ENCODE measurements around the gene TSPAN2. TPM values are rescaled to one million over a fixed set of nuclear protein-coding genes. Genes with fewer than 3 reads are reported as not detected.

Gene TSPAN2
- total RNA-seq, 1 experiment from 2014 or later = 1.0 TPM

DNA sequence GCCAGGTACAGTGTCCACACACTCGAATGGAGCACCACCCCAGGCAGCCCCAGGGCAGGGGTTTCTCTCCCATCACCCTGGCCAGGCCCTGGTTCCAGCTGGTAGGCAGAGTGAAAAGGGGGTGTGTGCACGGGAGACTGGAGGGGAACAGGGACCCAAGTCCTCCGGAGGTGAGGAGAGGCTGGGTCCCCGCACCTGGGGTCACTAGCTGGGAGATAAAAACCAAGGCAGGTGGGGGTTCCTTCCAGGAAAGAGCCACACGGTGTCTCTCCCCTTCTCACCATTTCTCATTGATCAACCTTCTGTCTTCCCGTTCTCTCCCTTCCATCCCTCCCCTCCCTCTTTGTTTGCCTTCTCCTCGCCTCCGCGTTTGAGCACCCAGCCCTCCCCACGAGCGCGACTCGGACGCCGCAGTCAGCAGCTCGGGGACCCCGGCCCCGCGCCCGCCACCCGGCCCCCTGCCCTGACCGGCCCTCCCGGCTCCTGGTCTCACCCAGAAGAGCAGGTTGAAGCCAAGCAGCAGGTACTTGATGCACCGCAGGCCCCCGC, 358 bp downstream of the TSPAN2 start:
- no peaks in the 10 kb centered on the region; the same call in 1 of the 2 replicates for H3K9me3 ChIP-seq
- H3K27me3 ChIP-seq = no peaks in the 10 kb centered on the region
- no peaks in the 10 kb centered on the region for H3K36me3 ChIP-seq
- H3K4me3 ChIP-seq = peak overlapping the region; percentile 47
- no peak for DNase-seq

DNA sequence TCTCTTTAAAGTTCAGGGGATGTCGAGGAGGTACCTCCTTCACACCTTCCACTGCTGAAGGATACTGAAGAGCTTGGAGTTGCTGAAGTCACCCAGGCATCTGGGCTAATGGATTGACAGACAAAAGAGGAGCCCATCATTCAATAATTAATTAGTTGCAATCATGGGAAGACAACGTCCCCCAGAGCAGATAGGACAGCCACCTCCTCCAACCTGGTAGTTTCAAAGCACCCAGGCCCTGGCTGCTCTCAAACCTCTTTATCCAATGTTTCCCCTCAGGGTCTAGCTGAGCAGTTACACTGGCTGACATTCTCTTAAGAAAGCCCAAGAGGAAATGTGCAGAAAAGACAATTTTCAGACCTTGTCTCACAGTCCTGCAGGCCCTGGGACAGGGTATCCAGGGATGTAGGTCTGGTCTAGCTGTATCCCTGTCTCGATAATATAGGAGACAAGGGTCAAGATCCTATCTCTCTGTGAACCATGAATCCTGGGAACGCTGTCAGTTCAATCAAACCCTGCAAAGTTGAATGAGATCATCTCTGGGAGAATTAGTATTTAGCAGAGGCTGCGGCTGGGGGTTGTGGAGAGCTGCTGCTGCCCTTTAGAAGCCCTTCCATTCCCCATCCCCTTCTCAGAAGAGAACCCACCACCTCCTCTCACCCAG, 1.1 kb downstream of the TSPAN2 start:
- Histone ChIP-seq H3K36me3 (no peaks in the 10 kb centered on the region), H3K27me3 (no peaks in the 10 kb centered on the region), H3K4me3 (no peak overlapping the region), H3K9me3 (no peaks in the 10 kb centered on the region; the same call in 1 of the 2 replicates)
- DNase-seq = no peak

DNA sequence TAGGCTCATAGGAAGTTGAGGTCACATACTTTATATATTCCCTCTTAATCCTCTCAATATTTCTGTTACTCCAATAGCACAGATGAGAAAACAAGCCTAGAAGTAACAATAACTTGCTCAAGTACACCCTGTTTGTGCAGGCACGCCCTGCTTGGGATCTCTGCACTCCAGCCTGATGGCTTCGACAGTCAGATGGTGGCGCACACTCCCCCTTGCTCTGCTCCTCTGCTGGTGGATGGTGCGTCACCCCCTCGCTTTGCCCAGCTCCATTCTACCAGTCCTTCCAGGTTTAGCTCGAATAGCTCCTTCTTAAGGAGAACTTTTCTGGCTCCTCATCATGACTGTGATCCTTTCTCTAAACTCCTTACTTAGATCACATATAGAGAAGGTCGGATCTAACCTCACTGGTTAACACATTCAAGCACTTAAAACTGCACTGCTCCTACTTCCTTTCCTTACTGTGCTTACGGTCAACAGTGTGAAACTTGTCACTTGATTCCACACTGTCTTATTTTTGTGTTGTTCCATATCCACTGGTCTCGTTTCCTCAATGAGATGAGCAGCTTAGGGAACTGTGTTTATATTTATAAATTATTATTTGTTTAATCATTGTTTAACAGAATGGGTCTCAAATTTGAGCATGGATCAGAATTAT, 3.0 kb downstream of the TSPAN2 start:
- Histone ChIP-seq H3K9me3 (no peaks in the 10 kb centered on the region; the same call in 1 of the 2 replicates), H3K36me3 (no peaks in the 10 kb centered on the region), H3K27me3 (no peaks in the 10 kb centered on the region; the same call in 1 of the 2 replicates), H3K4me3 (no peak overlapping the region)
- DNase-seq = no peak

DNA sequence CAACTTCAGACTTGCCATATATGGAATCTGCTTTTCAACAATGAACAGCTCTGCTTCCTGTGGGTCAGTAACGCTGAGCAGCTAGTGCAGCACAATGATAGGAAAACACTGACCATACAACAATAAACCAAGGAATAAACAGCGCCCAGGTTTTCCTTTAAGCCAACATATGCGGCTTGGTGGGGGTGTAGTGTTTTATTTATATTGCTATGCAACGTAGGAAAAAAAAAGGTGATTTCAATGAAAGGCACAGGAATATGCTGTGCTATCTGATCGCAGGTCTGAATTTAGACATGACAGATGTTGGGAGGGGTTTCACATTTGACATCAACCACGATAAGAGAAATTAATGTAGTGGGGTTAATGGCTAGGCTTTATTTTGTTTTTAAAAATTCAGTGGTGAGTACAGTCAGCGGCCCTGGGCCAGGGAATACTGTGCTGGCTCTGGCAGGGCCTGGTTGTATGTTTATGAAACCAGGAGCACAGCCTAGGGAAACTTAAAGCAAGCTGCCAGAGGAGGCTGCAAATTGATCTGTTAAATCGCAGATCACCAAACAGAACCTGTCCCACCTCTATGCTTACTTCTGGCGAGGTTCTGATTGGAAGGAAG, 4.3 kb downstream of the TSPAN2 start:
- DNase-seq = no peak
- no peaks in the 10 kb centered on the region for H3K36me3 ChIP-seq

DNA sequence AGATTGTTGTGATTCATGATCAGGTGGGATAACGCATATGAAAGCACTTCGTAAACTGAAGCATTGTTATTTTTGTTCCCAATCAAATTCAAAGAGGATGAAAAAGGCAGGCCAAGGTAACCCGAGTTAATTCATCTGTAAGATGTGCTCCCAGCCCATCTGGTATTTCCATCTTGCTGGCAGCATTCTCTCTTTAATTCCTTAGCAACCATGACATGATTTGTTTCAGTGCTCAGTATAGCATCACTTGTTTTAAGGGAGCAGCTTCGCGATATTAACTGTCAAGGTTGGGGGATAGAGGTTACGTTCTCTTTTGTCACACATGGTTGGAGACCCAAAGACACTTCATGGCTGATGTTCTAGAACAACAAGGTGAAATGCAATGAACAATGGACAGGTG, 6.4 kb downstream of the TSPAN2 start:
- no peaks in the 10 kb centered on the region for H3K36me3 ChIP-seq
- DNase-seq = no peak
- no peaks in the 10 kb centered on the region; the same call in 1 of the 2 replicates for H3K27me3 ChIP-seq
- H3K4me3 ChIP-seq = no peak overlapping the region
- H3K9me3 ChIP-seq = no peaks in the 10 kb centered on the region

More for the DNA sequence above, 4.3 kb downstream of the TSPAN2 start:
- H3K27me3 ChIP-seq = no peaks in the 10 kb centered on the region; the same call in 1 of the 2 replicates
- no peaks in the 10 kb centered on the region for H3K9me3 ChIP-seq
- no peak overlapping the region for H3K4me3 ChIP-seq

DNA sequence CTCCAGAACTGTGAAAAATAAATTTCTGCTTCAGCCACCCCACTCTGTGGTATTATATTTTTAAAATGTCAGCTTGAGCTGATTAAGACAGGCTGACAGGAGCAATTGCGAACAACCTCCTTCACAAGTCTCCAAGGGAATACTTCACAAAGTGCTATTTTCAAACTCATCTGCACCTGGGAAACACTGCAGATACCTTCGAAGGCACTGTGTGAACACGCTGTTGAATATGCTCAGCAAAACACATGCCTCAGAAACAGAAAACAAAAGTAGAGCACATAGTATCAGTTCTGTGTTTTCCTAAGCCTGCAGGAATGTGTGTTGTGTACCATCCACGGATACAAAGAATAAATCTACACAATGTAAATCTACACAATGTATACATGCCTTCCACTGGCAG, 10.6 kb downstream of the TSPAN2 start:
- Histone ChIP-seq H3K4me3 (no peak overlapping the region), H3K9me3 (no peaks in the 10 kb centered on the region), H3K27me3 (no peaks in the 10 kb centered on the region; the same call in 1 of the 2 replicates), H3K36me3 (no peaks in the 10 kb centered on the region)
- no peak for DNase-seq

DNA sequence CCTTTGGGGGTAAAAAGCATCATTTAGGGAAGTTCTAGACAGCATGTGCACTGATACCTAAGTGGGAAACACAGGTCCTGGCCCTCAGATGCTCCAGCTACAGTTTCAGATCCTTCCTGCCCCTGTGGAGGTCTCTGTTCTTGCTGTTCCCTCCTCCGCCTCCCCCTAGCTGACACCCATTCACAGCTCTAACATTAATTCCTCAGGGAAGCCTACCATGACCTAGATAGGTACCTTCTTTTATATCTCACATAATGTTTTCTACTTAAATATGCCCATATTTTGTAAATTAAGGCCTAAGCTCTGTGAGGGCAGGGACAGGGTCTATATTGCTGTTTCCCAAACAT, 11.3 kb downstream of the TSPAN2 start:
- Histone ChIP-seq H3K36me3 (no peaks in the 10 kb centered on the region), H3K4me3 (no peak overlapping the region), H3K27me3 (no peaks in the 10 kb centered on the region; the same call in 1 of the 2 replicates), H3K9me3 (no peaks in the 10 kb centered on the region)
- DNase-seq = no peak

DNA sequence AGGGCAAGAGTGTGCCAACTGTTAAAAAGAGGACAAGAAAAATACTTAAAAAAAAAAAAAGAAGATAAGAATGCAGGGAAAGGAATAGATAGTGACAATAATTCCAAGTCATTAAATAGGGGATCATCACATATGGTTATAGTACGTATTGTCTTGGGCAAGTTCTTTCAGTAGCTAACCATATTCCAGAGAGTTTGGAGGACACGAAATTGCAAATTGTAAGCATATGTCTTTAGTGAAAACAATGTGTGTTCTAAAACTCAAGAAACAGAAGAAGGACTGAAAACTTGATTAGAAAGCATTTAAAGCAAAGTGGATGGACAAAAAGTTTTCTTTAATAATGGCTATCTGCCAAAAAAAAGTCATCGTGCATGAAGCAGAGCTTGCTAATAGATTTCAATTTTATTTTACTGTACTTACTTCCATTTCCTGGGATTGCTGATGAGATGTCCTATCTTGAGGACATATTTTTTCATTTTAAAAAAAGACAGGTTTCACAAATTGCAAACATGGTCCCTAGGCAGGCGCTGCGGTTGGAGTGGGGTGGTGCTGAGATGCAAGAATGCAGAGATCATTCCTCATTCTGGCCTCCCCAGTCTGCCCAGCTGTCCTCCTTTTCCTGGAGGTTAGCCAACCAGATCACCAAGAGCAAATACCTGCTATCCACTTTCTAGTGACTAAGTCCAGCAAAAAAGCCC, 11.9 kb downstream of the TSPAN2 start:
- H3K9me3 ChIP-seq = no peaks in the 10 kb centered on the region
- DNase-seq = no peak
- no peaks in the 10 kb centered on the region; the same call in 1 of the 2 replicates for H3K27me3 ChIP-seq
- H3K36me3 ChIP-seq = no peaks in the 10 kb centered on the region
- no peak overlapping the region for H3K4me3 ChIP-seq

DNA sequence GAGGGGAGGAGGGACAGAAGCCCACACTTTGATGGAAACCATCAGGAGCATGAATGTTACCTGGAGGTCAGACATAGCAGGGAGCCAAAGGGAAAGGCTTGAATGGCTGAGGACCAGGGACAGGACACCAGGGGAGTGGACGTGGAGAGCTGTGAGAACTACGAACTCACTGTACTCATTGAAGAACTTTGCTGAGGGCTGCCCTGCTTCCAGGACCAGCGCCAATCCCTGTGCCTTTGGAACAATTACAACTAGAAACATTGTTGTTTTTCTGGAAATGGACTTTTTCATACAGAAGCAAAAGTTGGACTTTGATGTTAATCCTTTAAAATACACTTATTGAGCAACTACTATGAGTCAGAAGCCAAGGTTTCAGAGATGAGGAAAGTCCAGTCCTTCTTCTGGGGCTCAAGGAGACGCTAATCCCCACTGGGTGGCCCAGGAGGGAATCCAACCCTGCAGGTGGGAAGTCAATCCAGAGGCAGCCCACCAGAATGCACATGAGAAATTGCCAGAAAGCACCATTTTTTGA, 12.9 kb downstream of the TSPAN2 start:
- Histone ChIP-seq H3K4me3 (no peak overlapping the region), H3K9me3 (no peaks in the 10 kb centered on the region), H3K36me3 (no peaks in the 10 kb centered on the region), H3K27me3 (no peaks in the 10 kb centered on the region)
- DNase-seq = no peak

DNA sequence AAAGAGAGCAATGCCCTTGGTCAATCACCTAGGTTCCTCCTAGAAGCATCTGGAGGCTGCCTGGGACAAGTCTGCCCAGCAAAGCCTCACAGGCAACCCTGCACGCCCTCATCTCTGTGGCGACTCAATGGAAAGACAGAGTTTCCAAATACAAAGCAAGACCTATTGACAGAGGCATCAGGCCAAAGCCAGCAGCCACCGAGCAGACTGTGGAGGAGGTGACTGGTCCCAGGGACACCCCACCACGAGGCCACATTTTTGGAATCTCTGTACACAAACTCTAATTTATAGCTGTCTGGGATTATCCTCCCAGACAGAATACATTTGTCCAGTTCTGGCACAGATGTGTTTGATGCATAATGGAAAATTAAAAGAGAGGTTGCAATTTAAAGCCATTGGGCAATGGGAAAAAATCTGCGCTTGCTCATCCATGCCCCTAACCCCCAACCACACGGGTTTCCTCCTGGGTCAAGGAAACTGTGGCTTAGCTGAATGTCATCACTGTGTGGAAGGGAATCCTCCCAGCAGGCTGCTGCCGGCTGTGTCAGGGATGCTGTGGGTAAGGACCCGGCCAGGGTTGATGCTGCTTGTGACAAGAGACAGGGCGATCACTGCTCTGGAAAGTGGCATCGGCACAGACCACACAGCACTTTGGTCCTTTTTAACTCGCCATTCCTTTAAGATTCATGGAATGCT, 14.3 kb downstream of the TSPAN2 start:
- DNase-seq = no peak
- Histone ChIP-seq H3K27me3 (no peaks in the 10 kb centered on the region), H3K9me3 (no peaks in the 10 kb centered on the region)

DNA sequence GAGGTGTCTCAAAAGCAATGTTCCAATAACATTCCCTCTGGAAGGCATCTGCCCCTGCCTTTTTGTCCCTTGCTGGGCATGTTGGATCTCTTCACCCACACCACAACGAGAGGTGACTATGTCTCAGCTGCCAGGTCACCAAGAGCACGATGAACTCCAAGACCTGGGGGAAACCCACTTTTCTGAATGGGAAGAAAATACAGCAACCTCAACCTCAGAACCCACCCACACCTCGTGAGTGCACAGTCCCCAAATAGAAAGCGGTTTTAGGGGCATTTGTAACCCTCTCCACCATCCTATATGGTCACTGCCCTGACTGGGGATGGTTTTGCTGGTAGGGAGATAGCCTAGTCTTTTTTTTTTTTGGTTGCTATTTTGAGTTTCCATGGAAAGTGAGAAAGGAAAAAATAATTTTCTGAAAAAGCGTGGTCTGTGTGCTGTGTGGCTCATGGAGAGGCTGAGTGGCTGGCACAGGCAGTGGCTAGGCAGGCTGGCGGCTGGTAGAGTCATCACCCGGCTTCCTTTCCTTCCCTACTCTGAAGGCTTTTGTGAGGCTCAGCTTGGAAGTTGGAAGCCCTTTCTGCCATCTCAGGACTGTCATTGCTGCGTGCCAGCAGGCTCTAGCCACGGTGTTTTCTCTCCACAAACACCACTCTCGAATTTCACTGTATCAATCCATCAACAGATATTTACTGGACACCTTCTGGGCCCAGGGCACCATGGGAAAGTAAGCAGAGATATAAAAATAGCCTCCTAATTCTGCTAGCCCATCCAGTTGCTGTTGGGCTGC, 15.8 kb downstream of the TSPAN2 start:
- Histone ChIP-seq H3K36me3 (no peaks in the 10 kb centered on the region), H3K27me3 (no peaks in the 10 kb centered on the region), H3K4me3 (no peak overlapping the region), H3K9me3 (no peaks in the 10 kb centered on the region)
- no peak for DNase-seq

More for the DNA sequence above, 14.3 kb downstream of the TSPAN2 start:
- Histone ChIP-seq H3K36me3 (no peaks in the 10 kb centered on the region), H3K4me3 (no peak overlapping the region)

DNA sequence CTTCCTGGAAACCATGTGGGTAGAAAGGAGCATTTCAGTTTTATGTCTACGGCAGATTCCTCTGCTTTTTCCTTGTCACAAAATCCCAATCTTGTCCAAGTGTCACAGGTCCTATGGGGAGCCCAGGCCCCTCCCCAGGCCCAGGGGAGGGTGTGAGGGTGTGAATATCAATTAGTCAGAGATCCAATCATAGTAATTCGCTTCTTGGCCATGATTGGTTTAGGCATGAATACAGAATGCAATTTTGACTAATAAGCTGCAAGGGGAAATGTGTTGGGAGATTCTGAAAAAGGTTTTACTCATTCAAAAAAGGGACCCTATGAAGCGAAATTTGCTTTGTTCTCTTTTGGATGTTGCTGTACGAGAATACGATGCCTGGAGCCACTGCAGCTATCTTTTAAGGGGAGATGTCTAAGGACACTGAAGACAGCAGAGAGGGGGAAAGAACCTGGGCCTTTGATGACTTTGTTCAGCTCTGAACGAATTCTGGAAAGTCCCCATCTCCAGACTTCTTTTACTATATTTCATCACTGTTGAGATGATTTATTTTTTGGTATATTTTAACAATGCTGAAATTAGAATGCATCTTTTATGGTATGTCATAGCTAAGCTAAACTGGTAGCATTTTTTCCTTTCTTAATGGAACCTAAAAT, 18.2 kb downstream of the TSPAN2 start:
- H3K4me3 ChIP-seq = no peak overlapping the region
- H3K27me3 ChIP-seq = no peaks in the 10 kb centered on the region
- no peaks in the 10 kb centered on the region for H3K9me3 ChIP-seq
- DNase-seq = no peak
- H3K36me3 ChIP-seq = no peaks in the 10 kb centered on the region

DNA sequence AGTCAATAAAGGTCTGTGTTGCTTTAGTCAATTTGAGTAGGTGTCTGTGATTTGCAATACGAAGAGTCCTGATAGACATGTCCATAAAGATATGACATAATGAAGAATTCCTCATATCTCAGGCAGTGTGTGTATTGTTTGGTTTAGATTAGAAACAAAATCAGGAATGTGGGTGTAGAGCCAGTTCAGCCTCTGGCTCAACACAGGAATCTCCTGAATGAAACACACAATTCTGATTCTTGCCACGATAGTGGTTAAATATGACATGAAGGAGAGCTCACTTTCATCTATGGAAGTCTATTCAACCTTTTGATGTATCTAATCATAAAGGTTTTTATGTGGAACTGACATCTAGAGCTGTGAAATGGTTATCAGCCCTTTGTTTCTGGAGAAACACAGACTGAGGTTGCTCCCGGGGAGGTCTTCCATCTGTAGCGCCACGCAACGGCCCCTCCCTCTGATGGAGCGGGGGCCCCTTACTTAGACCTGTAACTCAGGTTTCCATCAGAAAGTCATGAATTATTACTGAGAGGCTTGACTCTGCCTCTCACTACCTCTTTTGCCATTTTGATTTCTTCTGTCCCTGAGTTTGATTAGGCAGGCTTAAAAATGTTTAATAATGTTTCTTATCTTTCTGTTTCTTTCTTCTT, 19.5 kb downstream of the TSPAN2 start:
- Histone ChIP-seq H3K27me3 (no peaks in the 10 kb centered on the region), H3K4me3 (no peak overlapping the region), H3K9me3 (no peaks in the 10 kb centered on the region), H3K36me3 (no peaks in the 10 kb centered on the region)
- no peak for DNase-seq

DNA sequence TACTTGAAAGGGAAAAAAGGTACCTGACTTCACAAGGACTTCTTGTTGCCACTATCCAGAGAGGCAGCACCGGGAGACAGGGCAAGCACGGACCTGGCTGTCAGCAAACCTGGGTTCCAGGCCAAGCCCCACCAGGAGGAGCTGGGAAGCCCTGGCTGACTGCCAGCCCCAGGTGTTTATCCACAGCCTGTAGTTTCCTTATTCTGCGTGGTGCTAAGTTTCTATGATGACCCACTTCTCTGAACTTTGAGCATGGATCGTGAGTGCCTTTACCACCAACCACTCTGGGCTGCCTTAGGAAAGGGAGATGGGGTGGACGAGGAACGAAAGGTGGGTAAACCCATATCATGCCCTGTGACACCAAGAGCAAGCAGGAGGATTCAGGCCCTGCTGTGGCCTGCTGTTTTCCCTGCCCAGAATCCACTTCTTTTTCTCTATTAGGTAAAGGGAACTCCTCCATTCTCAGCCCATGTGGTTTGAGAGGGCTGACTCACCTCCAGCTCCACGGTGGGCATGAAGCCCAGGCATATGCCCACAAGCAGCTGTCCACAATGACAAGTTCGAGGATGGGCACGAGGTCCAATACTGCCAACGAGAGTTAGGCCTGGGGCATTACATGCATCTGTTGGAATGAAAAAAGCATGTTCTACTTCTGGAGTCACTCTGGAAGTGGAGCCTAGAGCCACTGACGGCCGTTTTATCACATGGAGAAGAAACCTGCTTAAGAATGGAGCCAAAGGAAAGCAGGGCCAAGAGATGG, 20.3 kb downstream of the TSPAN2 start:
- DNase-seq = peak; percentile 97
- no peak overlapping the region for H3K4me3 ChIP-seq
- H3K36me3 ChIP-seq = no peaks in the 10 kb centered on the region
- no peaks in the 10 kb centered on the region for H3K27me3 ChIP-seq
- H3K9me3 ChIP-seq = no peaks in the 10 kb centered on the region
